OCI-LY3 (cell line): ENCODE measurements around the gene FAM81B.

ENCODE experiments used
- EZH2phosphoT487 ChIP-seq: fragments of 200-600 bp; shearing (Covaris generic); IDR thresholded peaks from 2 replicates; pipeline ENCODE4 v1.6.1; 2018; ENCODE audit warnings: antibody characterized with exemption, mixed run types, low read depth
- TF ChIP-seq, protein P1 (sequence below): fragments of 200-600, 300-600 bp; sonication (generic); IDR thresholded peaks from 2 replicates; pipeline ENCODE4 v1.5.1; 2014; ENCODE audit warnings: antibody characterized with exemption, low read length, low read depth

DNA sequence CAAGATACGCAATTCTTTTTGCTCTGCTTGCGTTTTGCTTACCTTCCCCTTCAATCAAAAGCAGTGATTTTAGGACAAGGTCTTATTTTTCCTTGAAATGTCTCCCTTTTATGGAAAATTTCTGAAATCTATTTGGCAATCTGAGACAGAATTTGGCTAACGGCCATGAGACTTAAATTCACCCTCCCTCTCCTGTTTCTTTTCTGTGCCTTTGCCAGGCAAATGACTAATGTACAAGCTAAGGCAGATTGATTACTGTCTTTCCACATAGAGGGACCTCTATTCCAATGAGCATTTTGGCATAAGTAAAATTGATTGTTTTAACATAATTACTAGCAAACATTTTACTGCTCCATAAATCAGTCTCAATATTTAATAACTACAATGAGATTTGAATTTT lies 31.7 kb downstream of the FAM81B start:
- TF ChIP-seq, protein P1, sequence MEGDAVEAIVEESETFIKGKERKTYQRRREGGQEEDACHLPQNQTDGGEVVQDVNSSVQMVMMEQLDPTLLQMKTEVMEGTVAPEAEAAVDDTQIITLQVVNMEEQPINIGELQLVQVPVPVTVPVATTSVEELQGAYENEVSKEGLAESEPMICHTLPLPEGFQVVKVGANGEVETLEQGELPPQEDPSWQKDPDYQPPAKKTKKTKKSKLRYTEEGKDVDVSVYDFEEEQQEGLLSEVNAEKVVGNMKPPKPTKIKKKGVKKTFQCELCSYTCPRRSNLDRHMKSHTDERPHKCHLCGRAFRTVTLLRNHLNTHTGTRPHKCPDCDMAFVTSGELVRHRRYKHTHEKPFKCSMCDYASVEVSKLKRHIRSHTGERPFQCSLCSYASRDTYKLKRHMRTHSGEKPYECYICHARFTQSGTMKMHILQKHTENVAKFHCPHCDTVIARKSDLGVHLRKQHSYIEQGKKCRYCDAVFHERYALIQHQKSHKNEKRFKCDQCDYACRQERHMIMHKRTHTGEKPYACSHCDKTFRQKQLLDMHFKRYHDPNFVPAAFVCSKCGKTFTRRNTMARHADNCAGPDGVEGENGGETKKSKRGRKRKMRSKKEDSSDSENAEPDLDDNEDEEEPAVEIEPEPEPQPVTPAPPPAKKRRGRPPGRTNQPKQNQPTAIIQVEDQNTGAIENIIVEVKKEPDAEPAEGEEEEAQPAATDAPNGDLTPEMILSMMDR = no peak
- TF ChIP-seq EZH2phosphoT487 = no peak
